GM12878 (cell line): ENCODE measurements around the gene ABT1. TPM values are rescaled to one million over a fixed set of nuclear protein-coding genes. Genes with fewer than 3 reads are reported as not detected.

Experiments used
- ATF3 ChIP-seq: IDR thresholded peaks from 2 replicates; pipeline ENCODE4 v1.6.1; 2011; ENCODE audit warnings: low read depth, mild to moderate bottlenecking, low read length, moderate library complexity, borderline replicate concordance; ENCODE audit errors: extremely low read depth
- BMI1 ChIP-seq: fragments of 450-650 bp; IDR thresholded peaks from 2 replicates; pipeline ENCODE4 v1.6.1; 2016; ENCODE audit warnings: mild to moderate bottlenecking, moderate library complexity, borderline replicate concordance
- CHD1 ChIP-seq: IDR thresholded peaks from 2 replicates; pipeline ENCODE4 v1.6.1; 2012; ENCODE audit warnings: low read depth, low read length, improper control_type of control experiment
- CTCF ChIP-seq, 3 experiments: IDR thresholded peaks in 2 of 3; conservative IDR thresholded peaks in 1 of 3; 2 replicates each; pipeline ENCODE4 v1.5.1; 2011; ENCODE audit warnings: low read depth in 3 of 3, low read length in 3 of 3, mild to moderate bottlenecking in 3 of 3, control low read depth in 2 of 3, moderate library complexity in 2 of 3, inconsistent platforms in 1 of 3, mixed read lengths in 1 of 3; ENCODE audit not compliant: control insufficient read depth in 2 of 3, insufficient read depth in 1 of 3; ENCODE audit errors: extremely low read depth in 1 of 3
- EP300 ChIP-seq, 2 experiments: fragments of 150-350 bp in 1 of 2; IDR thresholded peaks; 2 replicates each; pipeline ENCODE4 v1.6.1; 2011 to 2012; ENCODE audit warnings: low read depth in 2 of 2, low read length in 2 of 2, borderline replicate concordance in 1 of 2, improper control_type of control experiment in 1 of 2, inconsistent platforms in 1 of 2; ENCODE audit not compliant: control insufficient read depth in 1 of 2
- HDAC6 ChIP-seq: fragments of 200-600 bp; sonication (generic); IDR thresholded peaks from one replicate; pipeline ENCODE4 v1.8.0; 2017; ENCODE audit warnings: antibody characterized with exemption; ENCODE audit not compliant: unreplicated experiment
- MTA2 ChIP-seq: fragments of 450-650 bp; IDR thresholded peaks from 2 replicates; pipeline ENCODE4 v1.6.1; 2016; ENCODE audit warnings: low read depth, mild to moderate bottlenecking, moderate library complexity
- MTA3 ChIP-seq: IDR thresholded peaks from 2 replicates; pipeline ENCODE4 v1.6.1; 2012; ENCODE audit warnings: low read length, inconsistent platforms, borderline replicate concordance
- POLR2A ChIP-seq: IDR thresholded peaks from 2 replicates; pipeline ENCODE4 v1.6.1; 2011; ENCODE audit warnings: low read depth, mild to moderate bottlenecking, low read length
- RAD21 ChIP-seq: IDR thresholded peaks from 2 replicates; pipeline ENCODE4 v1.6.1; 2011; ENCODE audit warnings: mild to moderate bottlenecking, low read depth, low read length, moderate library complexity; ENCODE audit not compliant: insufficient read depth
- RBBP5 ChIP-seq: fragments of 200-600 bp; sonication (generic); conservative IDR thresholded peaks from 2 replicates; pipeline ENCODE4 v1.6.1; 2016
- SKIL ChIP-seq: fragments of 450-650 bp; IDR thresholded peaks from 2 replicates; pipeline ENCODE4 v1.6.1; 2017; ENCODE audit warnings: mild to moderate bottlenecking, low read depth, inconsistent platforms; ENCODE audit not compliant: poor library complexity, severe bottlenecking
- SMAD5 ChIP-seq: IDR thresholded peaks from 2 replicates; pipeline ENCODE4 v1.6.1; 2016; ENCODE audit warnings: antibody characterized with exemption, low read depth
- SRF ChIP-seq, 2 experiments: IDR thresholded peaks; 2 replicates each; pipeline ENCODE4 v1.6.1; 2011; ENCODE audit warnings: low read depth in 2 of 2, low read length in 2 of 2, mild to moderate bottlenecking in 1 of 2, moderate library complexity in 1 of 2
- TCF7 ChIP-seq: IDR thresholded peaks from 2 replicates; pipeline ENCODE4 v1.6.1; 2014; ENCODE audit warnings: antibody characterized with exemption, borderline replicate concordance
- polyA plus RNA-seq, 11 experiments: library from polyadenylated mRNA; depleted of rRNA in 4 of 11; unstranded in 6 of 11; stranded (reverse) in 5 of 11; fragments of >200 nt; fragmentation: Nextera tagmentation in 4 of 11; fragmentation: Illumina TruSeq in 1 of 11; extraction: Ambion mirVana in 4 of 11; extraction: Trizol in 1 of 11; gene quantifications; 1 replicate in 1 of 11; 2 replicates in 10 of 11; pipeline versions ENCODE4 v1.2.1 to v1.2.3, GENCODE V29; 2011 to 2016; ENCODE audit warnings: inconsistent platforms in 2 of 11, missing spikeins in 2 of 11, low read depth in 1 of 11
- total RNA-seq, 4 experiments: library from RNA; depleted of rRNA in 3 of 4; stranded (reverse); fragments of >200 nt in 3 of 4; fragmentation: Illumina TruSeq in 1 of 4; extraction: Trizol in 1 of 4; gene quantifications; 2 replicates each; pipeline versions ENCODE4 v1.2.1 to v1.2.3, GENCODE V29; 2013 to 2021

ABT1 gene
- total and polyA plus RNA-seq, 10 of the 15 experiments (the other 5 are each of a cell fraction or from before 2014, with no cell fraction given): 8.4 to 43.5 (median 28.2) TPM

GRCh38 chr6:26599591-26599990 is 2.8 kb downstream of the ABT1 start (continued):
- TF ChIP-seq CHD1 (no peak), POLR2A (no peak), MTA3 (no peak), SKIL (peak; percentile 19), MTA2 (peak; percentile 54; the same call in 1 of the 2 replicates), BMI1 (0 out of 2 replicates have a peak, but pooled peaks have one; percentile 35), HDAC6 (no peak), SMAD5 (no peak), CTCF (IDR thresholded peaks at IDR 0.05 in 2 of 3, conservative IDR thresholded peaks at IDR 0.05 in 1 of 3; ENCODE audit: control insufficient read depth in 2 of 3, extremely low read depth in 1 of 3, insufficient read depth in 1 of 3, low read depth in 3 of 3, low read length in 3 of 3) (no peak), TCF7 (no peak), EP300 (IDR thresholded peaks at IDR 0.05; ENCODE audit: borderline replicate concordance in 1 of 2, control insufficient read depth in 1 of 2, low read depth in 2 of 2, low read length in 2 of 2) (0 out of 4 replicates have a peak, but pooled peaks of 1 of the 2 experiments have one; percentile 45), ATF3 (no peak), RAD21 (no peak), SRF (IDR thresholded peaks at IDR 0.05; ENCODE audit: low read depth in 2 of 2, low read length in 2 of 2) (no peak), RBBP5 (no peak)
